Endothelial cell of hepatic sinusoid (primary cell): ENCODE data around the gene NKPD1.

ENCODE experiments used
- in situ Hi-C: cut with HindIII; loops from 2 replicates; pipeline ENCODE4 v1.10.0; 2017; ENCODE audit warnings: low sequenced_read_pairs

NKPD1 gene

GRCh38 chr19:45175515-45176345 is 14.9 kb upstream of the NKPD1 start:
- in situ Hi-C loops: no loop called here

- in situ Hi-C loops: no loop called here
Observed at GRCh38 chr19:45173816-45174215, 13.0 kb upstream of the NKPD1 start.

DNA sequence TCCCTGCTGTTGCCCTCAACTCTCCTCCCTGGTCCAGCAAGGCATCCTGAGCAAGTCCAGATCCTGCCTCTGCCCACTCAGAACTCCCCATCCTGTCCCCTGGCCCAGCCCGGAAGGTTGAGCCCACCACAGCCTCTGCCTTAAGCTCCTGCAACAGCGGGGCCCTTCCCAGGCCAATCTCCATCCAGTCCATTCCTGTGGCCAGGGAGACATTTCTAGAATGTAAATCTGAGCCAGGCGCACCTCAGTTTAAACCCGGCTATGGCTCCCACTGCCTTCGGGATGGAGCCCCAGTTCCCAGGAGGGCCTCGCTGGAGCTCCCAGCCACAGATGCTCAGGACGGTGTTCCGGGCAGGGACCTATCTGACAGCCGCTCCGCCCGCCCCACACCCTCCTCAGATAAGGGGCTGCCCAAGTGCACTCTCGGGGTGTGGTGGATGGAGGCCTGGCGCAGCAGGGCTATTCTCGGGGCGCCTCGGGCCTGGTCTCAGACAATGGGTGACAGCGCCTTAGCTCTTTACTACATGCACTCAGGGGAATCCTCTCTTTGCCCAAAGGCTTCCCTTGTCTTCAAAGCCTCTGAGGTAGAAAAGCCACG is 11.9 kb upstream of the NKPD1 start:
- in situ Hi-C loops: no loop called here

DNA sequence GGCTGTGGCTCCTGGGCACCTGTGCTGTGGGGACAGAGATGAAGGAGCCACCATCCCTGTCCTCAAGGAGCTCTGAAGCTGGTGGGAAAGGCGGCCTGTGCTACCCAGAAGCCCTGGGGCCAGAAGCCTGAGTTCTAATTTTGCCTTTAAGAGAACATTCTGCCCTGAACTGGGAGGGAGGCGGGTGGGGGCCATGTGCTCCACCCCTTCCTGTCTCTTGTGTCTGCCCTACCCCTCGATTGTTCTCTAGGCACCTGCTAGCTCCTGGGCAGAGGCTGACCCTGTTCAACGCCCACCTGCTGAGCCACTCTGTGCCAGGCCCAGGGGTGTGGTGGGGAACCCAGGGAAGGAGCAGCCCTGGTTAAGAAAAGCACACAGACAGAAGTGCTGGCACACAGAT is 11.4 kb upstream of the NKPD1 start:
- in situ Hi-C loops: no loop called here

DNA sequence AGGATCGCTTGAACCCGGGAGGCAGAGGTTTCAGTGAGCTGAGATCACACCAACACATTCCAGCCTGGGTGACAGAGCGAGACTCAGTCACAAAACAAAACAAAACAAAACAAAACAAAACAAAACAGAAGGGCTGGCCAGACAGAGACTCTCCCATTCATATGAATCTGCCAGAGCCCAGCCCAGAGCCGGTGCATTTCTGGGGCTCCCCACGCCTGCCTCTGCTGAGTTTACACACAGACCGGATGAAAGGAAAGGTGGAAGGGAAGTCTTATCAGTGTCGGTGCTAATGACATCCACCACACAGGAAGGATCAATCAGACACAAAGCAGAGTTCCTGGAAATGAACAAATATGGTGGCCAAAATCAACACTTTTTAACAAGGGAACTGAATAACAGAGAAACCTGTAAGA is 10.4 kb upstream of the NKPD1 start:
- in situ Hi-C loops: no loop called here

- in situ Hi-C loops: no loop called here
Observed at GRCh38 chr19:45170146-45171106, 9.6 kb upstream of the NKPD1 start.

GRCh38 chr19:45169602-45170001 is 8.8 kb upstream of the NKPD1 start:
- in situ Hi-C loops: no loop called here

- in situ Hi-C loops: no loop called here
Observed at GRCh38 chr19:45168767-45169351, 8.1 kb upstream of the NKPD1 start.

- in situ Hi-C loops: no loop called here
Observed at GRCh38 chr19:45166723-45167252, 6.0 kb upstream of the NKPD1 start.

DNA sequence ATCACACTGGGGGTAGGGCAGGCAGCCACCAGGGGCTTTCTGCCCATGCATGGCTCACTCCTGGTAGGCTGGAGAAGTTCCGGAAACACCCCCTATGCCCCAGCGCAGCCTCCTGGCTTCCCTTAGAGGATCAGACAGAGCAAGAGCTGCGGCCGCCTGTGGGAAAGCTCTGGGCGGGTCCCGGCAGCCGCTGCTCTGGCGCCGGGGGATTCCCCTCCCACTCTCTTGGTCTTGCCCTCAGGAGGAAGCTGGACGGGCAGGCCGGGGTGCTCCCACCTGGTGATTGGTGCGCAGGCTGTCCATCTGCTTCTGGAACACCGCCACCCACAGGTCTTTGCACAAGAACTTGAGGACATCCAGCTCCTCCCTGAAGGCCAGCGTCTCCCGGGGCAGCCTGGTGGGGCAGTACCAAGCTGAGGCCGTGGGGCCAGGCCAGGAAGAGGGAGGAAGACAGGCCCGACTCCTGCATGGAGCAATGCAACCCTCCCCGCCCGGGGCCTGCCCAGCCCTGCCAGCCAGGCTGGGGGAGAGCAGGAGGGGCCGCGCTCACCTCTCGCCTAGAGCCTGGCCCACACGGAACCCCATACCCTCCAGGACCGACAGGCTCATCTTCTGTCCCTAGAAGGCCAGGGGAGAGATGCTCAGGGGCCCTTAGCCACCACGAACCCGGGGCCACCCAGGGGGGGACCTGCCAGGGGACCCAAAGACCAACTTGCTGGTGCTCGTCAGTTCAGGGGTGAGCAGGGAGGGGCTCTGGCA is 4.0 kb upstream of the NKPD1 start:
- in situ Hi-C loops: no loop called here

- in situ Hi-C loops: no loop called here
Observed at GRCh38 chr19:45163751-45164460, 3.1 kb upstream of the NKPD1 start.

- in situ Hi-C loops: no loop called here
Observed at GRCh38 chr19:45163156-45163555, 2.4 kb upstream of the NKPD1 start.

DNA sequence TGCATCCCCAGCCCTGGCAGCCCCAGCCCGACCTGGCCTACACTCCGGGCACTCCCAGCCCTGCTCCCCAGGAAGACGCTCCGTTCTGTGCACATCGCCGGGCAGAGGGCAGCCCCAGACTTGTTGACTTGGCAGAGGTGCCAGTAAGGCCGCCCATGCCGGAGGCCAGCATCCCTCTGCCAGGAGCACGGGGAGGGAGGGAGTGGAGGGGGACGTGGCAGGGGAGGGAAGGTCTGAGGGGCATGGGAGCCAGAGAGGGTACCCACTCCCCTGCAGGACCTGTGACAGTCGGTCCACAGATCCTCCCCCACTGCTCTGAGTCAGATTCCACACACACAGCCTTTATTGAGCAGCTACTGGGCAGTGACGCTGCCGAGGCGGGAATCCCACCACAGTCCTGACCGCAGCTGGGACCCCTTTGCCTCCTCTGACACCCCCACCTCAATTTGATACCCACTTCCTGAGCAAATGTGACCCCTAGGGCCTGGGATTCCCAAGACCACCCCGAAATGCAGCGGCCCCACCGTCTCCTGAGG is 1.9 kb upstream of the NKPD1 start:
- in situ Hi-C loops: no loop called here

DNA sequence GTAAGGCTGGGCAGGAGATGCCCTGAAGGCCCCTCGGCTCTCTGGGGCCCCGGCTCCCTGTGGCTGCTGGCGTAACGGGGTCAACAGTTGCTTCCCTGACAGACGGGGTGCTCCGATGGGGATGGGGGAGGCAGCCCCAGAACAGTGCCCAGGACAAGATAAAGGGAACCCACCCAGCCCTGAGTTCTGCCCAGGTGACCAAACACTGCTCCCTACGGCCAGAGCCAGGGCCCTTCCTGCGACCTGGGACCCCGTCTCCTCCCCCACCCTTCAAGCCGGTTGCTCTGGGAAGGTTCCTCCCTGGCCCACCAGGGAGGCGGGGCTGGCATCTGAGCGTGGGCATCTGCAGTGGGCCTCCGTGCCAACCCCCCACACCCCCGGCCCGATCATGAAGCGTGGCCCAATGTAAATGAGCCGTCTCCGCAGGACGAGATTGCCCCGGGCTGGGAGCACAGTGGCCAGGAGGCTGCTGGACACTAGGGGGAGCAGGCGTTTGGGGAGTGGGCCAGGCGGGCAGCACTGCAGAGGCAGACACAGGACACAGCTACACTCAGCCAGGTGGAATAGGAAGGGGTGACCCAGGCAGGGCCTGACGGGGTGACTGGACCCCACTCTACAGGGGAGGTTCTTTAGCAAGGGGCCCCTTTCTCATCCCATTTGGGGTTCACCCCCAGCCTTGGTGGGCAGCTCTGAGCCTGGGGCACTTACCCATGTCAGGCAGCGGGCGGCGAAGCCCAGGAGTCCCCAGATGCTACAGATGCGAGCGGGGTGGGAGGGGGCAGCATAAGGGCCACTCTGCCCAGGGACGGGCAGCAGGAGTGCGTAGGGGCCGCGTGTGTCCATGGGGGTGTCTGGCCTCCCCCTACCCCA is 1.2 kb upstream of the NKPD1 start:
- in situ Hi-C loops: no loop called here

DNA sequence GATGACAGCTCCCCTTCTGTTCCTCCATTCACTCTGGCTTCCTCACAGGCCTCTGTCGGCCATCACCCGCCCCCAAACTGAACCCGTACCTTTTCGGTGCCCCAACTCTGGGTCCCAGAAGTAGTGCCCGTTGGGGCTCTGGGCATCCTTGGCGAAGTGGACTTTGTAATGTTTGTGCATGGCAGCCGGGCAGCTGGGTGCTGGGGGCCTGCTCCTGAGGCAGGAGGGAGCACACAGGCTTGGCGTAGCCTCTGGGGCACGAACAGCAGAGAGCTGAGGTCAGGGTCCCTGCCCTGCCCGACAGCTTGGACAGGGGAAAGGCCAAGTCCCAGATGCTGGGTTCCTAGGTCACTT is 834 bp downstream of the NKPD1 start:
- in situ Hi-C loops: no loop called here

GRCh38 chr19:45159210-45159970 is 1.4 kb downstream of the NKPD1 start:
- in situ Hi-C loops: no loop called here

- in situ Hi-C loops: no loop called here
Observed at GRCh38 chr19:45158503-45159209, 2.1 kb downstream of the NKPD1 start.
